ENCODE results near the gene GNG13. TPM values are rescaled to one million over a fixed set of nuclear protein-coding genes. Genes with fewer than 3 reads are reported as not detected.
"Not testable (repeated sequence)": the region's sequence is repeated elsewhere in the genome, so short reads cannot be mapped to it uniquely, and the experiment has no call there.

GNG13 gene, protein sequence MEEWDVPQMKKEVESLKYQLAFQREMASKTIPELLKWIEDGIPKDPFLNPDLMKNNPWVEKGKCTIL
- polyA plus RNA-seq (ENCODE audit: insufficient read length in 3 of 3) = under 1 TPM in 2 of 3 donors, not detected in 1; 0.12 to 0.31 TPM

DNA sequence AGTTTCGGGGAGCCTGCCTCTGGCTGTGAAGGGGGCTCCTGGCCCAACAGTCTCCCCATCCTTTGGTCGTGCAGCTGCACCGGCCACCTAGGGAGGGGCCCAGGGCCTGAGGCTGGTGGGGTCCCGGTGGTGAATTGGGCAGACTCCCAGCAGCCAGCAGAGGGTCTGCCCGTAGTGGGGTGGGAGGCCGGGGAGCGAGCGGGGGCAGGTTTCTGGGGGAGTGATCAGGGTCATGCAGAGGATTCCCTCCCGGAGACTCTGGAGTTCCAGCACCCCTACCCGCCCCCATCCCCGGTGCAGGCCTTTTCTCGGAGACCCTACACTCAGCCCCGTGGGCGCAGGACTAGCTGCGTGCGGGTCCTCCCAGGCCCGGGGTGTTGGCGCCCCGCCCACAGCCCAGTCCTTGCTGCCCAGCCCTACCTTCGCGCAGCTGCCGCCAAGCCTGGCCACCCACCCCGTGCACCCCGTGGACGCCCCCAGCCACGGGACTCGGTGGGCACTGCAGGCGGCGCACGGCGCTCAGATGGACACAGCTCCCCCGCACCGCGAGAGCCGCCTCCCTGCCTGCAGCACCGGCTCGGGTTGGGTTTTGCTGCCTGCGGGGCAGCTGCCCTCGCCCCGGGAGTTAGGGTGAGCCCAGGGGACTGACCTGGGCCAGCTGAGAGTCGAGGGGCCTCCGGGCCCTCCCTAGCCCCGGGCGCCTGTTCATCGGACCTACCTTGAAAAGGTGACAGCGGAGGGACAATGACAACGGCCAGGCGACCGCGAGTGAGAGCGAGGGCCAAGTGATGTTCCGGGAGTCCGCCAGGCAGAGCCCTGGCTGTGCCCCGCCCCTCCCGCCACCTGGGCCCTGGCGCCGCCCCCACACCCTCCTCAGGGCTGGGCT, at the start of gene GNG13:
TSS of gene GNG13 (minus strand) at position 787 of the 886 bp plus-strand sequence. CDS start 1,657 bp downstream, outside the sequence.
- DNase-seq (ENCODE audit: low read depth in 3 of 3, low spot score in 2 of 3) = no peak

DNA sequence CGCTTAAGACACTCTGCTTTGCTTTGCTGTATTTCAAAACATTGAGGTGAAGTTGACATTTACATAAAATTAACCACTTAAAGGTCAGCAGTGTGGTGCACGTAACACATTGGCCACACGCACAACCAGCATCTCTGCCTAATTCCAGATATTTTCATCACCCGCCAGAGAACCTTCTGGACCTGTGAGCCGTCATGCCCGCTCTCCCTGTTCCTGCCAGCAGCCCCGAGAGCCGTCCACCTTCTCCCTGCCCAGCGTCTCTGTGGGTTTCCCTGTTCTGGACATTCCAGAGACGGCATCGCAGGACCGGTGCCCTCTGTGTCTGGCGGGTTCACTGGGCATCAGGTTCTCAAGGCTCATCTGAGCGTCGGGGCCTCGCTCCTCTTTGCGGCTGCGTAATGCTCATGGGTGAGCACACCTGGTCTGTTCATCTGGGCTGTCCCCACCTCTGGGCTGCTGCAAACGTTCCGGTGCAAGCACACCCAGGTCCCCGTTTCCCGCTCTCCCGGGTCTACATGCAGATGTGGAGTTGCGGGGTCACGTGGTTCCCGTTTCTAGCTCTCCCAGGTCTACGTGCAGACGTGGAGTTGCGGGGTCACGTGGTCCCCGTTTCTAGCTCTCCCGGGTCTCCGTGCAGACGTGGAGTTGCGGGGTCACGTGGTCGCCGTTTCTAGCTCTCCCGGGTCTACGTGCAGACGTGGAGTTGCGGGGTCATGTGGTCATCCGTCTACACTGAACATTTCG, 48.1 kb upstream of the GNG13 start:
- no peak for DNase-seq (ENCODE audit: low read depth in 3 of 3, low spot score in 2 of 3)

DNA sequence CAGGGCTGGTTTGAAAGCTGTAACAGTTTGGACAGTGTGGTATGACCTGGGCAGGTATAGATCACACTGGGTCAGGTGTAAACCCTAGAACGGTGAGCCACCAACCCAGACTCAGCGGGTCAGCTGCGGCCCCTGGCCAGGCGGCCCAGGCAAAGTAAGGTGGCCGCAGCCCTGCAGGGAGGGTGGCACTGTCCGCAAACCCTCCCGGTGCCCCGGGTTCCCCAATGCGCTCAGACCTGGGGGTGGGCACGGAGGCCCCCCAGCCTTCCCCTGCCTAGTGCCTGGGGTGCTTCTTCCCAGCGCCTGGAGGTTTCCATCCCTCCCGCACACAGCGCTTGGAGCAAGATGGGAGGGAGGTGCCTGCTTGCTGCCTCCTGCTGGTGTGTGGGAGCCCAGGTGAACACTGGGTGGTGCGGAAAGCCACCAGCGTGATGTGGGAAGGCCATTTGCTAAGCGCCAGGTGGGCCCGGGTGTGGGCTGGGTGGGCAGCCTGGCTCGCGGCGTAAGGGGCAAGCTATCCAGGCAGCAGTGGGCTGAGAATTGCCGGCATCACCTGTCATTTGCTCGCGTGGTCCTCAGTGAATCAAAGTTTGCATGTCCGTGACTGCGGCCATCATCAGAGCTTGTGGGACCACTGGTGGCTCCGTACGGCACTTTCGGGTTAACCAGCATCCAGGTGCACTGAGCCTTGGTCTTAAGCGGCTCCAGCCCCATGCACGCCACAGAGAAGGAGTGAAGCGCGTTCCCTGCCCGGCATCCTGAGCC, 47.3 kb upstream of the GNG13 start:
- DNase-seq (ENCODE audit: low read depth in 3 of 3, low spot score in 2 of 3) = no peak

DNA sequence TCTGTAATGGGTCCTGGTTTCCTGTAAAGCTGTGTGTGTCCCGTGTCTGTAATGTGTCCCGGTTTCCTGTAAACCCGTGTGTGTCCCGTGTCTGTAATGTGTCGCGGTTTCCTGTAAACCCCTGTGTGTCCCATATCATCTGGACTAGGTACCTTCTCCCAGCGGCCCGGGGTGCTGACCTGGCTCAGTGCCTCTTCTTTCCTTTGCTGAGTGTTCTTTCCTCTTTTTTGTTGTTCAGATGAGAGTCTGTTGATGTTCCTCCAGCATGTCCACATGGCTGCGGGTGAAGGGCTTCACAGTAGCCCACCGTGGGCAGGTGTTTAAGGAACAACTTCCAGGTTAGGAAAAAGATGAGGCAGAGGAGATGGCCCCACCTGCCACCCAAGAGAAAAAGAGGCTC, 46.6 kb upstream of the GNG13 start:
- DNase-seq (ENCODE audit: low read depth in 3 of 3, low spot score in 2 of 3) = no peak

DNA sequence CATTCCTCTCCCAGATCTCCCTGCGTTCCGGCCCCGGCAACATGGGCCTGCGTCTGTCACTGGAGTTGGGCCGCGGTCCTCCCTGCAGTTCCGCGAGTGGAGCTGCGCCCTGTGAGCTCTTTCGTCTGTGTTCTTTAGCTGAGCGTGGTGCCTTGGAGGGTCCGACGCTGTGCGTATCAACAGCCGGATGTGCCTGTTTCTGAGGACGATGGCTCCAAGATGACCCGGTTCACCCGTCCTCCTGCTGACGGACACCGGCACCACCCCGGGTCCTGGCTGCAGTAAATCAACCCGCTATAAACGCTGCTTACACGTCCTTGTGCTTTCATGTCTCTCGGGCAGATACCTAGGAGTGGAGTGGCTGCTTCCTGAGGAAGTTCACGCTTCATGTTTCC, 44.8 kb upstream of the GNG13 start:
- peak in 1 of 3 donors; percentile 12 for DNase-seq (ENCODE audit: low read depth in 3 of 3, low spot score in 2 of 3)

DNA sequence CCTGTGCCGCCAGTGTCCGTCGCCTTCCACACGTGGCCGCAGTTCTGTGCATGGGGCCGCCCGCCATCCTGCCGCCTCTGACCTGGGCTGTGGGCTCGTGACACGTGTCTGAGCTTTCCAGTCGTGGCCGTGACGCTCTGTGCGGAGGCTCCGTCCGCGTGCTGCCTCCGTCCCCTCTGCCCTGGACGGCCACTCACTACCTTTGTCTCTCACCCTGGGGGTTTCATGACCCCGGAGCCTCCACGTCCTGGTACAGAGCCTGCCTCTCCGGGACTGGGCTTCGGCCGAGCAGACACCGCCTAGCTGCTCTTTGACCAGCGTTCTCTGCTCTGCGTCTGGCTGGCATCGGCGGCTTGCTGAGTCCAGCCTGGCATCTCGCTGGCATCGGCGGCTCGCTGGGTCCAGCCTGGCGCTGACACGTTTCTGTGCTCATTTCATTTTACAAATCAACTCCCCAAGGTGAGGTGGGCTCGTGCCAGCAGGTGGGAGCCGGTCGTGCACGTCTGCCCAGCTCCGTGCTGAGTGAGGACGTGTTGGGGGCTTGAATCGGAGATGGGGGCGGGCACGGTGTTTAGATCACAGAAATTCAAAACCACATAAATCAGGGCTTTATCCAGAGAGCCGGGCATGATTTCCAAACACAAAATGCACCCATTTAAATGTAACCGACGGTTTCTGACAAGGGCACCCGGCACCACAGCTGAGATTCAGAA, 44.3 kb upstream of the GNG13 start:
- no peak for DNase-seq (ENCODE audit: low read depth in 3 of 3, low spot score in 2 of 3)

DNA sequence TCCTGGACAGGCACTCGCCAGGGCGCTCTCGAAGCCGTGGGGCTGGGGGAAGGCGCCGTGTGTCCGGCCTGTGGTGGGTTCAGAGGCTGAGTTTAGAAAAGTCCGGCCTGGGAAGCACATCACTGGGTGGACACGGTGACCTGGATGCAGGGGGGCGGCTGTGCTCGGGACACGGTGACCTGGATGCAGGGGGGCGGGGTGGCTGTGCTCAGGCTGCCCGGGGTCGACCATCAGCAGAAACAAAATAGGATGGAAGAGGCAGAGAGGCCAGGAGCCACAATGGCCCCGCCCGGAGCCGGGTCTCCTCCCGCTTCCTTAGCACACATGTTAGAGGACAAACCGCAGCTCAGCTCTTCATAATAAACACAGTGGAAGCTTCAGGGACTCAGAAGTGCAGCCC, 43.2 kb upstream of the GNG13 start:
- no peak for DNase-seq (ENCODE audit: low read depth in 3 of 3, low spot score in 2 of 3)

DNA sequence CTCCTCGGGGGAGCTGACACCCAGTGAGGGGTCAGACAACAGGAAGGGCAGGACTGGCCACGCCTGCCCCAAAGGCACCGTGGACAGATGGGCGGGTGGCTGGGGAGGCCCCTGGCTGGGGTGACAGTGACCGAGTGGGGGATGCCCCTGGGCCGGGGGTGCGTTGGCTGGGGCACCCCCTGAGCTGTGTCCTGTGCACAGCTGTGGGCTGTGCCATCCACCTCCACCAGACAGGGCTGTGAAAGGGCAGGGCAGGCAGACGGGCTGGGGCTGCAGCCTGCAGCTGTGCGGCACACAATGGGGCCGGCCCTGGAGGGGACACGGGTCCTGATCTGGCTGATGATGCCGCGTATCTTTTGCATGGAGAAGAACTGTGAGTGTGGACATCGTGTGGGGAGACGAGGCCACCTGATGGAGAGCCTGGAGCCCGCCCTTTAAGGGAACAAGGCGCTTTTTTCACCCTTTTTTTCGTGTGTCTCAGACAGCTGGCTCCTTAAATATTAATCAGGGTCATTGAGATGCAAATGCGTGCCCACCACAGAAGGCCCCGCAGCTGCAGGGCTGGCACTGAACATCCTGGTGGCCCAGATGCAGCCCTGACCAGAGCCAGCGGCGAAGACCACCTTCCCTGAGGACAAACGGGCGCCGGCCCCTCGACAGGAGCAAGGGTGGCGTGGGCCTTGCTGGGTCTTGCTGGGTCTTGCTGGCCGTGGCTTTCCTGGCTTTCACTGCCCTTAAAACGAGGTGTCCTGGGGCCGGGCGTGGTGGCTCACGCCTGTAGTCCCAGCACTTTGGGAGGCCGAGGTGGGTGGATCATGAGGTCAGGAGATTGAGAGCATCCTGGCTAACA, 42.4 kb upstream of the GNG13 start:
- no peak for DNase-seq (ENCODE audit: low read depth in 3 of 3, low spot score in 2 of 3)

DNA sequence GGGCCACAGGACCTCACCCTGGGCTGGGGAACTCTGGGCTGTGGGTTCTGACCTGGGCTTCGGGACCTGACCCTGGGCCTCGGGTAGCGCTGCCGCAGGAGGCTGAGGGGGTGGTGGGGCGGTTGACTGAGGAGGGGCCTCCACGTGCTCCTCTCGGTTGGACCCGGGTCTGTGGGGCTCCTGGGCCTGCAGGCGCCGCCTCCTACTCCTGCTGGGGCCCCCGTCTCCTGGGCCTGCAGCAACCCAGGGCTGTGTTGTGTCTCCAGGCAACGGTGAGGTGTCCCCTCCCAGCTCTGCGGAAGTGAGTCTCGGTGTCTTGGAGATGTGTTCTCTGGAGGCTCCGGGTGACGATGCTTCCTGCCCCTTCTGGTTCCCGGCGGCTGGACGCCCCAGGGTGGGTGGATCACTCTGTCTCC, 41.5 kb upstream of the GNG13 start:
- DNase-seq (ENCODE audit: low read depth in 3 of 3, low spot score in 2 of 3) = peak in 1 of 3 donors; percentile 40

DNA sequence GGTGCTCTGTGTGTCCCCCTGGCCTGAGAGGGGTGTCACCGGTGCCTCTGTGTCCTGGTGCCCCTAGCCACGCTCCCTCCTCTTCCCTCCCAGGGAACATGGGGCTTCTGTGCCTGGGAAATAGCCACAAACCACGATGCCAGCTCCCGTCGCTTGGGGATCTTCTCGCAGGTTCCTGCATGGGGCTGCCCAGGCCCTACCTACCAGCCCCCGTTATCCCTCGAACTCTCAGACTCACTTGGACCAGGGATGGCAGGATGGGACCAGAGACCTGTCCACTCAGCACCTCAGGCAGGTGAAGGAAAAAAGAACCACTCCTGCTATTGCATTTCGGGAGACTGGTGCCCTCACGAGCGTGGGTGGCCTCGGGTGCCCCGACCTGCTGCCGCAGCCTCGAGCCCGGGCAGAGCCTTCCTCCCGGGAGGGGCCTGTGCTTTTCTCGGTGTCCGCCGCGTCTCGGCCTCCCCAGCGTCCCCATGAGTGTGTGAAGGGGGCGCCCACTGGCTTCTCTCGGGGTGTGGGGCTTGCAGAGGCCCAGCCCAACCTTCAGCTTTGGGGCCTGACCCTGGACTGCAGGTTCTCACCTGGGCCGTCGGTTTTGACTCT, 41.0 kb upstream of the GNG13 start:
- DNase-seq (ENCODE audit: low read depth in 3 of 3, low spot score in 2 of 3) = no peak

DNA sequence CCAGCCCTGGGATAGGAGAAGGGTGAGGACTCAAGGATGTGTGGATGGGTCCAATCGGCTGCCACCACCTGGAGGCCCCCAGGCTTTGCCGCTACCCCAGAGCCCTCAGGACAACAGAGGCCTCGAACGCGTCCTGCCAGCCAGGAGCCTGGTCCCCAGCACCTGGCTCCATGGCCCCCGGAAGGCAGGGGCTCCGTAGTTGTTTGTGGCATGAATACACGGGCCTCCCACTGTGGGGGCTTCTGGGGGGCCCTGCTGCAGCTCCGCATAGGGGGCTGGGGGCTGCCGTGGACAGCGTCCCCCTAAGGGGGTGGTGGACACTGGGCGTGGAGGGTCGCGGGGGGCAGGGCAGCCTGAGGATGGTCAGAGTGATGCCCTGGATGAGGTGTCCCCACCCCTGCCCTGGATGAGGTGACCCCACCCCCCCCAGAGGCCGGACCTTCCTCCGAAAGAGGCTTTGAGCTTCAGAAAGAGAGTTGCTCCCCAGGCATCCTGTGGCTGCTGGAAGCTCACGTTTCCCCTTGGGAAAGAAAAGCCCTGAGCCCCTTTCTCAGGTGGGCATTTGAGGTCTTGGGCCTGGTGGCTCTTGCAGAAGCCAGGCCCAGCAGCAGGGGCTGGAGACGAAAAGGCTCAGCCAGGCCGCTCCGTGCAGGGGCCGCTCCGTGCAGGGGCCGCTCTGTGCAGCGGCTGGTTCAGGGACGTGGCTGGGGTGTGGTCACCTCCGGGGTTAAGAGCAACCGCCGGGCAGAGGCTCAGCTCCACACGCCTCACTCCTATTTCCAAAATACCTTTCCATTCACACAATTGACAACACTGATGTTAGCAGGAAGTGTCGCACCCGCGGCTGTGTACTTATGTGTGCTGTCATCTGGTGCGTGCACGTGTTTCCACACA, 40.3 kb upstream of the GNG13 start:
- no peak for DNase-seq (ENCODE audit: low read depth in 3 of 3, low spot score in 2 of 3)

DNA sequence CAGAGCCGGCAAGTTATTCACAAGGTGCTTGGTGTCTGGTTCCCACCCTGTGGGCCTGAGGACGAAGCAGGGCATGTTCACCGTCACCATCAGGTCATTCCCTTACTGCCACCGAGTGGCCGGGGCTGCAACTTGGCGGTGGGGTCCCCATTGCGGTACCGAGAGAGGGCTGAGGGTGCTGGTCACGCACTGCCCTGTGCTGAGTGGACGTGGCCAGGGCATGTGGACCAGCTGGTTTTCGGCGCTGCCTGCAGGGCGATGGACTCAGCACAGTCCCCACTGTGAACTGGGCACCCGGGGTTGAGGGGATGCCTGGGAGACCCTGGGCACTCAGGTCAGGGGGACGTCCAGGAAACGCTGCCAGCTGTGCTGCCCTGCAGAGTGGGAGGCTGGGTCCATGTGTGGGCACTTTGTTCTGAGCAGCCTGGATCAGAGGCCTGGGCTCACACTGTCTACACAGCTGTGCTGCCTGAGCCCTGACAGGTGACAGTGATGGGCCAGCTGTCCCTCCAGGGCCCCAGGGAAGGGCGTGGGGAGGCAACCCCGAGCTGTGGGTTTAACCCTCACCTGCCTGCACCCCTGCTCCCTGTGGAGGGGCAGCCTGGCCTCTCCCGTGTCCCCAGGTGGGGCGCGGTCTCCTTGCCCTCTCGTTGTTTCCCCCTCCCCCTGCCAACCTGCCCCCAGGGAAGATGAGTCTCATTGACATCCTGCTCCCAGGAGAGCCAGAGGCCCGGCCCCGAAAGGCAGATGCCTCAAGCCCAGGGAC, 39.3 kb upstream of the GNG13 start:
- no peak for DNase-seq (ENCODE audit: low read depth in 3 of 3, low spot score in 2 of 3)

DNA sequence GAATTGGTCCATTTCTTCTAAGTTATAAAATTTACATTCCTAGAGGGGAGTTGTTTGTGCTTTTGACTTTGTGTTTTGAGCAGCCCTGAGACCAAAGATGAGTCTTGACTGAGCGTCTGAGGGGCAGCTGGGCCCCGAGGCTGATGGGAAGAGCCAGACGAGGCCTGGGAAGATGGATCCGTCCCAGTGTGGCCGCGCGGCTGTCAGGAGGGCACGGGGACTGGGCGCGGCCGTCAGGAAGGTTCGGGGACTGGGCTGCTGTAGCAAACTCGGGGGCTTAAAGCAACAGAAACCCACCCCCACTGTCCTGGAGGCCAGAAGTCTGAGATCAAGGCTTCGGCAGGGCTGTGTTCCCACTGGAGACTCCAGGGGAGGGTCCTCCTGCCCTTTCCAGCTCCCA, 38.2 kb upstream of the GNG13 start:
- no peak for DNase-seq (ENCODE audit: low read depth in 3 of 3, low spot score in 2 of 3)

DNA sequence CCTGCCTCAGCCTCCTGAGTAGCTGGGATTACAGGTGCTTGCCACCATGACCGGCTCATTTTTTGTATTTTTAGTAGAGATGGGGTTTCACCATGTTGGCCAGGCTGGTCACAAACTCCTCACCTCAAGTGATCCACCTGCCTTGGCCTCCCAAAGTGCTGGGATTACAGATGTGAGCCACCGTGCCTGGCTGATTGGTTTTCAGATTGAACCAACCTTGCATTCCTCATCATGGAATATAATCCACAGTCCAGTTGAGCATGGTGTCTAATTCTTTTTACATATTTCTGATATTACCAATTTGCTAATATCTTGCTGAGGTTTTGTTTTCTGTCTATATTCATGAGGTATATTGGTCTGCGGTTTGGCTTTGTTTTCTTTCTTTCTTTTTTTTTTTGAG, 36.3 kb upstream of the GNG13 start:
- not testable (repeated sequence) for DNase-seq (ENCODE audit: low read depth in 3 of 3, low spot score in 2 of 3)

DNA sequence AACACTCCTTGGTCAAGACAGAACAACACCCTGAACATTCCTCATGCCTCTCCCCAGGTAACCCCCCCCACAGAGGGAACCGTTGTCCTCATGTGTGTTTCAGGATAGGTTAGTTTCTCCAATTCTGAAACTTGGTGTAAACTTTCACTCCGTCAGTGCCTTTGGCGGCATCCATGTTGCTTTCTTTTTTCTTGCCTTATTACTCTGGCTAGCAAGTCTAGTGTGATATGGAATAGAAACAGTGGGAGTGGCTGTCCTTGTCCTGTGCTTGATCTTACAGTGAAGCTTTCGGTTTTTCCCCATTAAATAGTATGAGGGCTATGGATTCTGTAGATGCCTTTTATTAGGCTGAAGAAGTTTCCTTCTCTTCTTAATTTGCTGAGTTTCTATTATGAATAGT, 35.7 kb upstream of the GNG13 start:
- no peak for DNase-seq (ENCODE audit: low read depth in 3 of 3, low spot score in 2 of 3)

DNA sequence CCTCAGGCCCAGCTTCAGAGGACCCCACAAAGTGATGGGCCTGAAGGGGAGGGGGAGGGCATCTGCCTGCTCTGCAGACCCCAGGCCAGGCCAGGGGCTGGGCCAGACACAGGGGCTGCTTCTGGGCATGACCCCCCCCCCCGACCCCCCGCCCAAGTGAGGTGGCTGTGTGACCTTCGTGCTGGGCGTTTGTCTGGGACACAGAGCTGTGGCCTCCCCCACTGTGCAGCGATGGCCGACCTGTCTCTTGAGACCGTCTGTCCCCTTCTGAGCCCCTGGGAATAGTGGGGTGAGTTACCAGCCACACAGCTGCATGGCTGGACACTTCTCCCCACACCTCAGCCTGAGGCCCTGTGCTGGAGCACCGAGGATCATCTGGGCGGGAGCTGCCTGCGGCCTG, 34.8 kb upstream of the GNG13 start:
- no peak for DNase-seq (ENCODE audit: low read depth in 3 of 3, low spot score in 2 of 3)

DNA sequence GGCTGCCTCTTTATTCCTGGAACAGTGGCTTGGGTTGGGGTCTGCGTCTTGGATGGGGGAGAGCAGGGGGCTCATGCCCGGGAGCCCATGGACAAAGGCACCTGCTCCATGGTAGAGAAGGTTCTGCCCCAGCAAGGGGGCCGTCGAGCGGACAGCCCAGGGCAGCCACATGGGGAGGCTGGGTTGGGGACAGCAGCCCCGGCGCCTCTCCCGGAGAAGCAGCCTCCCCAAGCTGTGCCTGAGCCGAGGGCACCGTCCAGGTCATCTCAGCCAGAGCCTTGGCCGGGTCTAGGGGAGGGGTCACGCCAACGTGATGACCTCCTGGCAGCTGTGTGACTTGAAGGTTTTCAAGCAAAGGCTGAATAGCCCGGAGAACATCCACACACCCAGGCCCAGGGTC, 32.9 kb upstream of the GNG13 start:
- DNase-seq (ENCODE audit: low read depth in 3 of 3, low spot score in 2 of 3) = no peak
